ENCODE results near the gene RAD18.

DNA sequence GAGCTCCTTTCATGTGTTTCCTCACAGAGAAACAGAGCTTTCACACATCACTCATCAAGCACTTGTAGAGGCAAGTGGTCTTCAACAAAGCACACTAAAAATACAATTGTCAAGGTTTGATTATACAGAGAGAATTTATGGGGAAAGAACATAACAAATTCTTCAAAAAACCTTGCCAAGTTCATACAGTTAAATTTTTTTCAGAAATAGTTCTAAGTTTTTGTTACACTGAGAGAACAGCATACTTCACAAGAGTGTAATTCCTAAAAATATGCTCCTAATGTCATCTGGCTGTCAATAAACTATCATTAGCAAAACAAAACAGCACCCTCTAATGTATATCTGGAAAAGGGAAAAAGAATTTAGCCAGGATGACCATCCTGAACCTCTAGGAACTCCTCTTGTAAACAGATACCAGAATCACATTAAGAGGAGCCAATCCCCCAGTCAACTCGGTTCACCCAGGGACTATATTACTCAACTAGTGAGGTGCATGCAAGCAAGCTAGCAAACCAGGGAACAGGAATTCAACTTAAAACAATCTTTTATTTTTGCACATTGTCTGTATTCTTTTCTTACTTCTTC is 63.3 kb downstream of the RAD18 start:
- TF ChIP-seq POLR2A (IDR thresholded peaks at IDR 0.05; ENCODE audit: low read depth, low read length) = no peak
- TF ChIP-seq TAF1 (IDR thresholded peaks at IDR 0.05; ENCODE audit: borderline replicate concordance, low read depth, low read length) = no peak
